HUES64 (cell line): ENCODE results near the gene AHRR.
"Not testable (repeated sequence)": the region's sequence is repeated elsewhere in the genome, so short reads cannot be mapped to it uniquely, and the experiment has no call there.

Source experiments
- H3K27ac ChIP-seq: 2 replicates; pipeline ENCODE4 v1.7.0; 2013; ENCODE audit warnings: low read depth, low read length, inconsistent platforms
- H3K27me3 ChIP-seq: 2 replicates; pipeline ENCODE4 v1.6.1; 2013; ENCODE audit warnings: mild to moderate bottlenecking, low read length; ENCODE audit not compliant: insufficient read depth
- H3K36me3 ChIP-seq: 2 replicates; pipeline ENCODE4 v1.6.1; 2013; ENCODE audit warnings: mild to moderate bottlenecking, low read length; ENCODE audit not compliant: insufficient read depth
- H3K4me1 ChIP-seq: 2 replicates; pipeline ENCODE4 v1.6.1; 2013; ENCODE audit warnings: mild to moderate bottlenecking, low read length, moderate library complexity; ENCODE audit not compliant: insufficient read depth
- H3K4me3 ChIP-seq: 2 replicates; pipeline ENCODE4 v1.5.1; 2013; ENCODE audit warnings: mild to moderate bottlenecking, low read length, moderate library complexity
- H3K9ac ChIP-seq: 2 replicates; pipeline ENCODE4 v1.6.1; 2013; ENCODE audit warnings: mild to moderate bottlenecking, low read depth, low read length
- H3K9me3 ChIP-seq: 2 replicates; pipeline ENCODE4 v1.6.1; 2013; ENCODE audit warnings: low read depth, low read length; ENCODE audit not compliant: insufficient read depth
- WGBS: fragments of 150-250, 120-280 bp; methylation state at CpG from one replicate; pipeline ENCODE4 v1.1.7; 2013; ENCODE audit warnings: missing lambda C conversion rate; 5-methylcytosine and 5-hydroxymethylcytosine counted together

AHRR gene

GRCh38 chr5:389197-389821 is 67.8 kb downstream of the AHRR start:
- H3K9ac ChIP-seq: no peak overlapping the region
- H3K27me3 ChIP-seq: no peaks in the 10 kb centered on the region
- peaks cover 11% of the 10 kb centered on the region; the same call in 1 of the 2 replicates for H3K4me1 ChIP-seq
- H3K27ac ChIP-seq: no peak overlapping the region
- WGBS: 90% methylated on average over 32 of the region's 32 CpGs
- no peak overlapping the region for H3K4me3 ChIP-seq
- H3K9me3 ChIP-seq: no peaks in the 10 kb centered on the region
- H3K36me3 ChIP-seq: no peaks in the 10 kb centered on the region

- Histone ChIP-seq H3K27me3 (no peaks in the 10 kb centered on the region), H3K9me3 (no peaks in the 10 kb centered on the region), H3K36me3 (no peaks in the 10 kb centered on the region), H3K4me1 (peaks cover 11% of the 10 kb centered on the region; the same call in 1 of the 2 replicates), H3K4me3 (no peak overlapping the region), H3K27ac (no peak overlapping the region), H3K9ac (no peak overlapping the region)
- WGBS: 85% methylated on average over 26 of the region's 26 CpGs
Observed at GRCh38 chr5:389891-390622, 68.5 kb downstream of the AHRR start.

- Histone ChIP-seq H3K27ac (no peak overlapping the region), H3K4me3 (no peak overlapping the region), H3K4me1 (peaks cover 11% of the 10 kb centered on the region; the same call in 1 of the 2 replicates), H3K9ac (no peak overlapping the region), H3K27me3 (no peaks in the 10 kb centered on the region), H3K9me3 (no peaks in the 10 kb centered on the region), H3K36me3 (no peaks in the 10 kb centered on the region)
- 64% methylated on average over 13 of the region's 35 CpGs for WGBS
Observed at GRCh38 chr5:390623-391491, 69.3 kb downstream of the AHRR start.

GRCh38 chr5:392431-392988 is 71.0 kb downstream of the AHRR start:
- Histone ChIP-seq H3K27ac (no peak overlapping the region), H3K4me3 (no peak overlapping the region), H3K4me1 (peaks cover 11% of the 10 kb centered on the region; the same call in 1 of the 2 replicates), H3K9me3 (no peaks in the 10 kb centered on the region), H3K36me3 (no peaks in the 10 kb centered on the region), H3K27me3 (no peaks in the 10 kb centered on the region), H3K9ac (no peak overlapping the region)
- WGBS: 80% methylated on average over 30 of the region's 30 CpGs

- 76% methylated on average over 10 of the region's 10 CpGs for WGBS
- H3K9ac ChIP-seq: no peak overlapping the region
Observed at GRCh38 chr5:393846-394275, 72.3 kb downstream of the AHRR start.

GRCh38 chr5:394671-395155 is 73.2 kb downstream of the AHRR start:
- Histone ChIP-seq H3K9me3 (no peaks in the 10 kb centered on the region), H3K9ac (no peak overlapping the region), H3K27ac (no peak overlapping the region), H3K27me3 (0 out of 2 replicates have a peak, but pooled peaks cover under 1% of the 10 kb centered on the region), H3K4me1 (peaks cover 15% of the 10 kb centered on the region; the same call in 1 of the 2 replicates), H3K36me3 (no peaks in the 10 kb centered on the region), H3K4me3 (no peak overlapping the region)
- 85% methylated on average over 18 of the region's 18 CpGs for WGBS

More at GRCh38 chr5:393846-394275, 72.3 kb downstream of the AHRR start:
- Histone ChIP-seq H3K9me3 (no peaks in the 10 kb centered on the region), H3K4me1 (peaks cover 11% of the 10 kb centered on the region; the same call in 1 of the 2 replicates), H3K36me3 (no peaks in the 10 kb centered on the region), H3K27me3 (no peaks in the 10 kb centered on the region), H3K4me3 (no peak overlapping the region), H3K27ac (no peak overlapping the region)

- WGBS: 86% methylated on average over 21 of the region's 21 CpGs
- H3K4me3 ChIP-seq: no peak overlapping the region
- peaks cover 6% of the 10 kb centered on the region for H3K27me3 ChIP-seq
- peaks cover 16% of the 10 kb centered on the region for H3K4me1 ChIP-seq
- H3K9ac ChIP-seq: no peak overlapping the region
- H3K9me3 ChIP-seq: no peaks in the 10 kb centered on the region
- H3K27ac ChIP-seq: no peak overlapping the region; the same call in 1 of the 2 replicates
- H3K36me3 ChIP-seq: no peaks in the 10 kb centered on the region
Observed at GRCh38 chr5:395156-395920, 73.8 kb downstream of the AHRR start.

GRCh38 chr5:395921-396530 is 74.5 kb downstream of the AHRR start:
- peaks cover 13% of the 10 kb centered on the region for H3K4me1 ChIP-seq
- H3K9me3 ChIP-seq: no peaks in the 10 kb centered on the region
- H3K4me3 ChIP-seq: no peak overlapping the region
- no peaks in the 10 kb centered on the region for H3K36me3 ChIP-seq
- WGBS: 91% methylated on average over 17 of the region's 17 CpGs
- peaks cover 10% of the 10 kb centered on the region for H3K27me3 ChIP-seq
- H3K27ac ChIP-seq: no peak overlapping the region
- H3K9ac ChIP-seq: no peak overlapping the region

GRCh38 chr5:396531-396961 is 75.0 kb downstream of the AHRR start:
- peaks cover 13% of the 10 kb centered on the region for H3K4me1 ChIP-seq
- 84% methylated on average over 12 of the region's 13 CpGs for WGBS

GRCh38 chr5:398141-398474 is 76.6 kb downstream of the AHRR start:
- H3K9me3 ChIP-seq, H3K4me3 ChIP-seq, H3K36me3 ChIP-seq, H3K27ac ChIP-seq, H3K9ac ChIP-seq: not testable (repeated sequence)
- peaks cover 12% of the 10 kb centered on the region for H3K27me3 ChIP-seq
- peaks cover 13% of the 10 kb centered on the region for H3K4me1 ChIP-seq
- 85% methylated on average over 15 of the region's 15 CpGs for WGBS

More at GRCh38 chr5:396531-396961, 75.0 kb downstream of the AHRR start:
- Histone ChIP-seq H3K36me3 (no peaks in the 10 kb centered on the region), H3K27ac (no peak overlapping the region), H3K27me3 (peaks cover 10% of the 10 kb centered on the region), H3K9ac (no peak overlapping the region), H3K4me3 (no peak overlapping the region), H3K9me3 (no peaks in the 10 kb centered on the region)
